H1 (cell line): ENCODE measurements around the gene FAM98C. TPM values are rescaled to one million over a fixed set of nuclear protein-coding genes. Genes with fewer than 3 reads are reported as not detected.

Source experiments
- CTCF ChIA-PET: fragments of 300-600 bp; sonication (Branson Sonifier 250); formaldehyde crosslinking; loops from one replicate; lab custom pipeline; 2021; ENCODE audit not compliant: partially characterized antibody; lab: Charles Lee
- POLR2A ChIA-PET: fragments of 300-600 bp; sonication (Branson Sonifier 250); formaldehyde crosslinking; loops from one replicate; lab custom pipeline; 2021; ENCODE audit warnings: inconsistent platforms; ENCODE audit not compliant: partially characterized antibody; lab: Charles Lee
- DNase-seq, 2 experiments: peaks; one replicate each; pipeline versions ENCODE4 v3.0.0 to v3.0.0-alpha.2; 2010 to 2022; ENCODE audit warnings: low spot score in 2 of 2, low read depth in 1 of 2, mixed read lengths in 1 of 2
- FAIRE-seq: peaks from 2 replicates; lab custom pipeline; 2011; peaks lifted over from hg19 to GRCh38; lab: Jason Lieb, UNC
- H2AFZ ChIP-seq: 2 replicates; pipeline ENCODE4 v1.8.1; 2012; ENCODE audit warnings: low read length, inconsistent platforms
- H2AK5ac ChIP-seq: 2 replicates; pipeline ENCODE4 v1.6.1; 2013; ENCODE audit warnings: low read depth, low read length
- H2BK120ac ChIP-seq: replicated peaks from 2 replicates; pipeline ENCODE3; 2013; ENCODE audit warnings: low read depth, low read length, inconsistent platforms
- H2BK12ac ChIP-seq: 2 replicates; pipeline ENCODE4 v1.6.1; 2013; ENCODE audit warnings: low read depth, low read length
- H2BK15ac ChIP-seq: 2 replicates; pipeline ENCODE4 v1.6.1; 2013; ENCODE audit warnings: low read length
- H2BK20ac ChIP-seq: 2 replicates; pipeline ENCODE4 v1.6.1; 2013; ENCODE audit warnings: low read length
- H2BK5ac ChIP-seq: 2 replicates; pipeline ENCODE4 v1.6.1; 2013; ENCODE audit warnings: low read depth, low read length
- H3K14ac ChIP-seq: 2 replicates; pipeline ENCODE4 v1.6.1; 2013; ENCODE audit warnings: inconsistent platforms; ENCODE audit not compliant: insufficient read length
- H3K18ac ChIP-seq: 2 replicates; pipeline ENCODE4 v1.6.1; 2013; ENCODE audit warnings: low read length; ENCODE audit errors: extremely low read depth
- H3K23ac ChIP-seq: 2 replicates; pipeline ENCODE4 v1.6.1; 2013; ENCODE audit warnings: inconsistent platforms; ENCODE audit not compliant: insufficient read length
- H3K23me2 ChIP-seq: 2 replicates; pipeline ENCODE4 v1.6.1; 2013; ENCODE audit warnings: low read depth, low read length
- H3K27ac ChIP-seq: 2 replicates; pipeline ENCODE4 v1.6.1; 2011; ENCODE audit warnings: low read depth, low read length, inconsistent platforms
- H3K27me3 ChIP-seq, 4 experiments: replicated peaks in 1 of 4; 1 replicate in 1 of 4; 2 replicates in 3 of 4; pipeline versions ENCODE4 v1.6.1 to v1.8.1; 2011 to 2013; ENCODE audit warnings: low read length in 3 of 4, mild to moderate bottlenecking in 3 of 4, inconsistent platforms in 2 of 4, mixed read lengths in 2 of 4, moderate library complexity in 1 of 4; ENCODE audit not compliant: control insufficient read depth in 3 of 4, insufficient read depth in 3 of 4; ENCODE audit errors: extremely low read depth in 1 of 4
- H3K36me3 ChIP-seq, 4 experiments: 2 replicates each; pipeline versions ENCODE4 v1.6.1 to v1.8.1; 2011 to 2013; ENCODE audit warnings: mild to moderate bottlenecking in 4 of 4, low read length in 3 of 4, moderate library complexity in 2 of 4, control low read depth in 1 of 4, inconsistent platforms in 1 of 4; ENCODE audit not compliant: insufficient read depth in 4 of 4, control insufficient read depth in 2 of 4
- H3K4ac ChIP-seq: replicated peaks from 2 replicates; pipeline ENCODE3; 2013; ENCODE audit warnings: low read length, low read depth, mixed read lengths, inconsistent platforms; ENCODE audit not compliant: insufficient read length
- H3K4me1 ChIP-seq, 4 experiments: replicated peaks in 1 of 4; 1 replicate in 1 of 4; 2 replicates in 3 of 4; pipeline versions ENCODE4 v1.6.1 to v1.8.1; 2011 to 2013; ENCODE audit warnings: low read length in 3 of 4, inconsistent platforms in 2 of 4, mixed read lengths in 1 of 4; ENCODE audit not compliant: insufficient read depth in 4 of 4, control insufficient read depth in 3 of 4
- H3K4me2 ChIP-seq, 2 experiments: 2 replicates each; pipeline versions ENCODE4 v1.6.1 to v1.8.1; 2011 to 2013; ENCODE audit warnings: low read depth in 2 of 2, low read length in 2 of 2, control low read depth in 1 of 2, inconsistent platforms in 1 of 2, mild to moderate bottlenecking in 1 of 2; ENCODE audit not compliant: insufficient read depth in 1 of 2
- H3K4me3 ChIP-seq, 4 experiments: fragments of 200-600, 300-600 bp in 1 of 4; sonication (generic), shearing (Covaris generic), sonication (Bioruptor Twin) in 1 of 4; 2 replicates each; pipeline versions ENCODE4 v1.5.1 to v1.8.1; 2011 to 2016; ENCODE audit warnings: low read length in 4 of 4, low read depth in 3 of 4, control low read depth in 2 of 4, inconsistent platforms in 2 of 4, mild to moderate bottlenecking in 2 of 4, mixed read lengths in 1 of 4, moderate library complexity in 1 of 4; ENCODE audit not compliant: insufficient read depth in 2 of 4; ENCODE audit errors: extremely low read depth in 1 of 4
- H3K56ac ChIP-seq: replicated peaks from 2 replicates; pipeline ENCODE3; 2013; ENCODE audit warnings: low read depth, mild to moderate bottlenecking, mixed read lengths, low read length, inconsistent platforms; ENCODE audit not compliant: insufficient read length
- H3K79me1 ChIP-seq: 2 replicates; pipeline ENCODE4 v1.6.1; 2013; ENCODE audit warnings: low read depth, low read length, control low read depth
- H3K79me2 ChIP-seq, 2 experiments: 2 replicates each; pipeline versions ENCODE4 v1.6.1 to v1.8.1; 2012 to 2013; ENCODE audit warnings: low read length in 2 of 2, mild to moderate bottlenecking in 2 of 2, inconsistent platforms in 1 of 2; ENCODE audit not compliant: insufficient read depth in 2 of 2, control insufficient read depth in 1 of 2
- H3K9ac ChIP-seq, 4 experiments: replicated peaks in 1 of 4; 1 replicate in 1 of 4; 2 replicates in 3 of 4; pipeline versions ENCODE4 v1.6.1 to v1.8.1; 2011 to 2013; ENCODE audit warnings: low read depth in 3 of 4, low read length in 3 of 4, control low read depth in 2 of 4, mild to moderate bottlenecking in 2 of 4, moderate library complexity in 2 of 4, inconsistent platforms in 1 of 4; ENCODE audit errors: extremely low read depth in 1 of 4
- H3K9me3 ChIP-seq, 2 experiments: 2 replicates each; pipeline versions ENCODE4 v1.6.1 to v1.8.1; 2012 to 2013; ENCODE audit warnings: mild to moderate bottlenecking in 2 of 2, moderate library complexity in 2 of 2, control low read depth in 1 of 2, inconsistent platforms in 1 of 2, low read depth in 1 of 2, low read length in 1 of 2, mixed read lengths in 1 of 2; ENCODE audit not compliant: insufficient read depth in 2 of 2
- H4K20me1 ChIP-seq, 2 experiments: replicated peaks in 1 of 2; 2 replicates each; pipeline versions ENCODE3 to v1.8.1; 2011 to 2013; ENCODE audit warnings: inconsistent platforms in 2 of 2, low read length in 2 of 2, mild to moderate bottlenecking in 1 of 2; ENCODE audit not compliant: insufficient read depth in 2 of 2, control insufficient read depth in 1 of 2
- H4K5ac ChIP-seq: 2 replicates; pipeline ENCODE4 v1.6.1; 2013; ENCODE audit warnings: low read length, low read depth, mixed read lengths, inconsistent platforms; ENCODE audit not compliant: insufficient read length
- H4K8ac ChIP-seq: 2 replicates; pipeline ENCODE4 v1.8.0; 2013; ENCODE audit warnings: mild to moderate bottlenecking, moderate library complexity, low read length, inconsistent platforms; ENCODE audit not compliant: insufficient read depth; ENCODE audit errors: extremely low read depth
- H4K91ac ChIP-seq: replicated peaks from 2 replicates; pipeline ENCODE3; 2013; ENCODE audit warnings: low read length, mixed read lengths, inconsistent platforms; ENCODE audit not compliant: insufficient read length
- BRCA1 ChIP-seq: IDR thresholded peaks from 2 replicates; pipeline ENCODE4 v1.6.1; 2012; ENCODE audit warnings: low read depth, low read length, improper control_type of control experiment
- CBX5 ChIP-seq: fragments of 300-800, 300-1000 bp; sonication (generic); IDR thresholded peaks from 2 replicates; pipeline ENCODE4 v1.7.1; 2016; ENCODE audit warnings: antibody characterized with exemption, low read length, low read depth
- CHD1 ChIP-seq: IDR thresholded peaks from 2 replicates; pipeline ENCODE4 v1.6.1; 2012; ENCODE audit warnings: low read depth, low read length, improper control_type of control experiment
- MAFK ChIP-seq: IDR thresholded peaks from 2 replicates; pipeline ENCODE4 v1.6.1; 2012; ENCODE audit warnings: low read depth, mild to moderate bottlenecking, improper control_type of control experiment, low read length
- RNF2 ChIP-seq: fragments of 200-900, 300-1000 bp; sonication (generic); IDR thresholded peaks from 2 replicates; pipeline ENCODE4 v1.7.1; 2016; ENCODE audit warnings: borderline replicate concordance, low read depth, mild to moderate bottlenecking, antibody characterized with exemption, low read length; ENCODE audit not compliant: poor library complexity, severe bottlenecking; ENCODE audit errors: missing control alignments
- SIX5 ChIP-seq: IDR thresholded peaks from 2 replicates; pipeline ENCODE4 v1.6.1; 2011; ENCODE audit warnings: mild to moderate bottlenecking, low read depth, low read length
- SP1 ChIP-seq: IDR thresholded peaks from 2 replicates; pipeline ENCODE4 v1.6.1; 2011; ENCODE audit warnings: low read depth, low read length
- SUZ12 ChIP-seq: fragments of 200-600 bp; sonication (generic); IDR thresholded peaks from 2 replicates; pipeline ENCODE4 v1.6.1; 2012; ENCODE audit warnings: mild to moderate bottlenecking, inconsistent platforms, low read length, moderate library complexity, mixed read lengths
- WGBS, 2 experiments: shearing (Covaris generic) in 1 of 2; methylation state at CpG; one replicate each; pipeline versions ENCODE4 v1.1.6 to v1.1.7; 2013 to 2015; ENCODE audit warnings: low lambda C conversion rate in 2 of 2, mixed read lengths in 2 of 2, inconsistent platforms in 1 of 2, low coverage in 1 of 2, missing lambda C conversion rate in 1 of 2; ENCODE audit not compliant: insufficient replicate concordance in 2 of 2, insufficient coverage in 1 of 2, insufficient read length in 1 of 2; ENCODE audit errors: extremely low coverage in 1 of 2, missing lambda C conversion rate in 1 of 2; 5-methylcytosine and 5-hydroxymethylcytosine counted together
- polyA plus RNA-seq, 7 experiments: library from polyadenylated mRNA; depleted of rRNA in 3 of 7; stranded (reverse) in 5 of 7; unstranded in 2 of 7; fragments of >200 nt in 5 of 7; fragments of 200-250 nt in 2 of 7; gene quantifications; 1 replicate in 5 of 7; 2 replicates in 1 of 7; 4 replicates in 1 of 7; pipeline versions ENCODE4 v1.2.1 to v1.2.3, GENCODE V29; 2011 to 2013; ENCODE audit warnings: missing spikeins in 2 of 7, mixed read lengths in 2 of 7
- total RNA-seq: library from RNA; stranded (reverse); fragmentation: NEBNext Ultra II Directional; extraction: Animal tissue kit (Norgen Biotek cat#: 25700); gene quantifications from 2 replicates; pipeline ENCODE4 v1.2.1, GENCODE V29; 2021
- TF ChIP-seq, protein P1 (sequence below): IDR thresholded peaks from 2 replicates; pipeline ENCODE4 v1.6.1; 2011; ENCODE audit warnings: low read length, improper control_type of control experiment

Gene FAM98C
- total and polyA plus RNA-seq, 2 of the 8 experiments (the other 6 are each of a cell fraction or from before 2014, with no cell fraction given): 6.1 to 9.4 TPM

DNA sequence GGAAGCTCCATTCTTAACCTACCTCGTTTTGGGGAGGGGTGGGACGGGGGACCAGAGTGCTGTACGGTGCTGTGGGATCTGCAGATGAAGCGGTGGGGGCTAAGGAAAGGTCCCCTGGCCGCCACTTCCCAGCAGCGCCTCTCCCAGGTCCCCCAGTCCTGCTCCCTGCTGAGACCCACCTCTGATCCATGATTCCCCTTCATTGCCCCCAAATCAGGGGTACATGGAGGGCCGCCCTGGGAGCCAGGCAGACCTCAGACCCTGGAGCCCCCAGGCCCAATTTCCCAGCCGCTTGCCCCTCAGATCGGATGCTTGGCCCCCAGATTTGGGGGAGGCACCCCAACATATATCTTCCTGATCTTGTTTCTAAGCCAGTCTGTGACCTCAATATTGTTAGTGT, 3.8 kb upstream of the FAM98C start:
- Histone ChIP-seq H3K27ac (no peak overlapping the region), H3K36me3 (peaks cover 0 to 11% (median 0%) of the 10 kb centered on the region in 4 experiments; a peak in 1 of 8 replicates), H2AFZ (no peak overlapping the region), H2AK5ac (no peak overlapping the region), H3K79me1 (no peaks in the 10 kb centered on the region), H3K27me3 (peaks cover 2 to 46% (median 43%) of the 10 kb centered on the region in 4 experiments), H4K5ac (no peak overlapping the region), H3K9ac (no peak overlapping the region), H2BK120ac (no peak overlapping the region), H3K79me2 (no peaks in the 10 kb centered on the region), H3K56ac (no peak overlapping the region), H3K4me3 (no peak overlapping the region), H3K4me2 (no peak overlapping the region), H4K20me1 (peaks cover 0 to 2% of the 10 kb centered on the region in 2 experiments), H2BK5ac (no peak overlapping the region), H4K8ac (no peak overlapping the region), H3K4ac (no peak overlapping the region), H2BK12ac (no peak overlapping the region), H3K23me2 (peaks cover 5% of the 10 kb centered on the region; the same call in 1 of the 2 replicates), H3K18ac (no peak overlapping the region), H3K4me1 (peaks cover 0 to 3% (median 0%) of the 10 kb centered on the region in 4 experiments; a peak in 3 of 7 replicates), H3K14ac (no peak overlapping the region), H4K91ac (no peak overlapping the region), H2BK15ac (no peak overlapping the region)
- POLR2A ChIA-PET: interaction anchor here (1.5 to 6.1 kb wide), 2 partner anchors 10 to 108 kb away, joined by 3 to 38 read pairs; partner anchors contain the start of genes GGN and SPRED3
- FAIRE-seq: no peak
- WGBS, 2 experiments: 59% methylated on average over 6 of the region's 9 CpGs; no CpG with 5 or more reads in 1 of the 2 experiments
- TF ChIP-seq, protein P1, sequence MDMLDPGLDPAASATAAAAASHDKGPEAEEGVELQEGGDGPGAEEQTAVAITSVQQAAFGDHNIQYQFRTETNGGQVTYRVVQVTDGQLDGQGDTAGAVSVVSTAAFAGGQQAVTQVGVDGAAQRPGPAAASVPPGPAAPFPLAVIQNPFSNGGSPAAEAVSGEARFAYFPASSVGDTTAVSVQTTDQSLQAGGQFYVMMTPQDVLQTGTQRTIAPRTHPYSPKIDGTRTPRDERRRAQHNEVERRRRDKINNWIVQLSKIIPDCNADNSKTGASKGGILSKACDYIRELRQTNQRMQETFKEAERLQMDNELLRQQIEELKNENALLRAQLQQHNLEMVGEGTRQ: no peak
- TF ChIP-seq SP1: no peak
- no peak for TF ChIP-seq CHD1
- TF ChIP-seq RNF2: no peak
- no peak for TF ChIP-seq SIX5
- no peak for TF ChIP-seq SUZ12
- TF ChIP-seq CBX5: no peak
- no peak for TF ChIP-seq MAFK
- no peak for TF ChIP-seq BRCA1
- TF ChIP-seq, all 59 proteins: peak for 0
- Histone ChIP-seq H2BK20ac (no peak overlapping the region), H3K23ac (no peak overlapping the region), H3K9me3 (no peaks in the 10 kb centered on the region)
- CTCF ChIA-PET: interaction anchor here (1.4 kb wide), 1 partner anchor 15 kb away, joined by 4 read pairs; no protein-coding TSS in a partner anchor
- no peak for DNase-seq
